ENCODE results near the gene NEUROD2. TPM values are rescaled to one million over a fixed set of nuclear protein-coding genes. Genes with fewer than 3 reads are reported as not detected.

NEUROD2 gene
- total RNA-seq, 3 donors from 2014 or later = 0.05 TPM; not detected in 2

DNA sequence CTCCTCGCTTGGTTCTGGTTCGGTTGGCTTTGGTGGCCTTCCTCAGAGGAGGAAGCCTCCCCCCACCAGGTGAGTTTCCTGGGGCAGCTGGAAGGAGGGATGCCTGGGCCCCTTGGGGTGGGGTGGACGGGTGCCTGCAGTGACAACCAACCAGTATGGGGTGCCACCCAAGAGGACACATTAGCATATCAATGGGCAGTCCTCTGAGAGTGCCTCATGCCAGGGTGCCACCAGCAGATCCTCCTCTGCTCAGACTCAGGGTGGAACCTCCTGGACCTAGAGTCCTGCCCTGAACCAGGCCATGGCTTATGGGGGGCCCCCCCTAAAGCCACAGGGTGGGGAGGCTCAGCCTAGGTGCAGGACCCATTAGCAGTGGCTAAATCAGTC, 21.8 kb upstream of the NEUROD2 start:
- ATAC-seq = peak; percentile 47
- Histone ChIP-seq H3K9me3 (no peaks in the 10 kb centered on the region), H3K4me1 (ENCODE audit: low read depth) (peaks cover 38% of the 10 kb centered on the region), H3K4me3 (no peak overlapping the region), H3K36me3 (ENCODE audit: low read depth) (no peaks in the 10 kb centered on the region)
- intact Hi-C loops (cut with DNase I, micrococcal nuclease) = loop anchor here in 1 of 2 donors (10.0 kb wide), 1 partner anchor 125 kb away; no protein-coding TSS in a partner anchor
- no peak for TF ChIP-seq CTCF (IDR thresholded peaks at IDR 0.05)
- DNase-seq = peak; percentile 80 to 84 (median 80)

- peak; percentile 87 to 92 (median 88) for DNase-seq
- Histone ChIP-seq H3K4me3 (no peak overlapping the region), H3K36me3 (ENCODE audit: low read depth) (no peaks in the 10 kb centered on the region), H3K4me1 (ENCODE audit: low read depth) (peaks cover 35% of the 10 kb centered on the region), H3K9me3 (no peaks in the 10 kb centered on the region)
- intact Hi-C loops (cut with DNase I, micrococcal nuclease) = loop anchor here in 1 of 2 donors (10.0 kb wide), 1 partner anchor 126 kb away; no protein-coding TSS in a partner anchor
- no peak for TF ChIP-seq CTCF (IDR thresholded peaks at IDR 0.05)
- ATAC-seq = peak; percentile 62
Observed at GRCh38 chr17:39628655-39629493, 21.2 kb upstream of the NEUROD2 start.

- no peak for TF ChIP-seq CTCF (IDR thresholded peaks at IDR 0.05)
- intact Hi-C loops (cut with DNase I, micrococcal nuclease) = loop anchor here in 1 of 2 donors (10.0 kb wide), 1 partner anchor 127 kb away; no protein-coding TSS in a partner anchor
- H3K9me3 ChIP-seq = no peaks in the 10 kb centered on the region
- peaks cover 28% of the 10 kb centered on the region for H3K4me1 ChIP-seq (ENCODE audit: low read depth)
- peak in 2 of 3 donors; percentile 78 to 85 for DNase-seq
- H3K4me3 ChIP-seq = peak overlapping the region; percentile 47
- no peaks in the 10 kb centered on the region for H3K36me3 ChIP-seq (ENCODE audit: low read depth)
- ATAC-seq = peak; percentile 10
Observed at GRCh38 chr17:39627712-39628516, 20.2 kb upstream of the NEUROD2 start.

- intact Hi-C loops (cut with DNase I, micrococcal nuclease) = loop anchor here in 1 of 2 donors (10.0 kb wide), 1 partner anchor 128 kb away; no protein-coding TSS in a partner anchor
- ATAC-seq = no peak
- no peak for TF ChIP-seq CTCF (IDR thresholded peaks at IDR 0.05)
- peak overlapping the region; percentile 47 for H3K4me3 ChIP-seq
- H3K9me3 ChIP-seq = no peaks in the 10 kb centered on the region
- peak in 1 of 3 donors; percentile 57 for DNase-seq
- no peaks in the 10 kb centered on the region for H3K36me3 ChIP-seq (ENCODE audit: low read depth)
- peaks cover 30% of the 10 kb centered on the region for H3K4me1 ChIP-seq (ENCODE audit: low read depth)
Observed at GRCh38 chr17:39627047-39627711, 19.5 kb upstream of the NEUROD2 start.
